Measurements from ENCODE around the gene CCDC187. TPM values are rescaled to one million over a fixed set of nuclear protein-coding genes. Genes with fewer than 3 reads are reported as not detected.
"Not testable (repeated sequence)": the region's sequence is repeated elsewhere in the genome, so short reads cannot be mapped to it uniquely, and the experiment has no call there.

CCDC187 gene
- total RNA-seq, 2 donors from 2014 or later = not detected

GRCh38 chr9:136327304-136327974 is 23.5 kb upstream of the CCDC187 start, which contains the start of gene GPSM1:
TSS of gene GPSM1 (plus strand) at chr9:136327539. CDS start at chr9:136327696, 157 bp downstream.
- H3K27ac Mint-ChIP-seq = no peak within 1 kb of the TSS
- no peaks in the 10 kb centered on the region for H3K36me3 Mint-ChIP-seq
- peaks cover 0 to 2% of the 10 kb centered on the region in 2 donors for H3K27me3 Mint-ChIP-seq
- H3K4me3 Mint-ChIP-seq = peak within 1 kb of the TSS; percentile 63
- DNase-seq (ENCODE audit: low spot score) (no peak), ATAC-seq (peak; percentile 52)
- H3K9me3 Mint-ChIP-seq = no peaks in the 10 kb centered on the region
- peaks cover 0 to 3% of the 10 kb centered on the region in 2 donors for H3K4me1 Mint-ChIP-seq (ENCODE audit: low read depth in 2 of 2)

- ATAC-seq (no peak), DNase-seq (ENCODE audit: low spot score) (no peak)
- H3K27ac Mint-ChIP-seq = no peak overlapping the region
- no peaks in the 10 kb centered on the region for H3K9me3 Mint-ChIP-seq
- H3K4me3 Mint-ChIP-seq = peak overlapping the region; percentile 63
- no peaks in the 10 kb centered on the region for H3K36me3 Mint-ChIP-seq
- peaks cover 0 to 3% of the 10 kb centered on the region in 2 donors for H3K4me1 Mint-ChIP-seq (ENCODE audit: low read depth in 2 of 2)
- peaks cover 0 to 2% of the 10 kb centered on the region in 2 donors for H3K27me3 Mint-ChIP-seq
Measured at GRCh38 chr9:136326761-136327303, 22.9 kb upstream of the CCDC187 start.

- H3K27ac Mint-ChIP-seq = no peak overlapping the region
- DNase-seq (ENCODE audit: low spot score) (no peak), ATAC-seq (no peak)
- no peak overlapping the region for H3K4me3 Mint-ChIP-seq
- H3K9me3 Mint-ChIP-seq = no peaks in the 10 kb centered on the region
- no peaks in the 10 kb centered on the region for H3K36me3 Mint-ChIP-seq
- H3K27me3 Mint-ChIP-seq = peaks cover 0 to 2% of the 10 kb centered on the region in 2 donors
- peaks cover 0 to 3% of the 10 kb centered on the region in 2 donors for H3K4me1 Mint-ChIP-seq (ENCODE audit: low read depth in 2 of 2)
Measured at GRCh38 chr9:136326061-136326760, 22.3 kb upstream of the CCDC187 start.

- no peak for ATAC-seq
- Mint-ChIP-seq H3K4me1 (ENCODE audit: low read depth in 2 of 2) (peaks cover 0 to 3% of the 10 kb centered on the region in 2 donors), H3K36me3 (no peaks in the 10 kb centered on the region), H3K9me3 (no peaks in the 10 kb centered on the region), H3K27ac (no peak overlapping the region), H3K4me3 (no peak overlapping the region), H3K27me3 (peaks cover 0 to 2% of the 10 kb centered on the region in 2 donors)
- no peak for DNase-seq (ENCODE audit: low spot score)
Measured at GRCh38 chr9:136325358-136325757, 21.5 kb upstream of the CCDC187 start.

GRCh38 chr9:136324501-136325300 is 20.8 kb upstream of the CCDC187 start:
- peaks cover 0 to 3% of the 10 kb centered on the region in 2 donors for H3K4me1 Mint-ChIP-seq (ENCODE audit: low read depth in 2 of 2)
- ATAC-seq = no peak
- no peak for DNase-seq (ENCODE audit: low spot score)
- H3K27ac Mint-ChIP-seq = no peak overlapping the region
- no peaks in the 10 kb centered on the region for H3K36me3 Mint-ChIP-seq
- peaks cover 0 to 2% of the 10 kb centered on the region in 2 donors for H3K27me3 Mint-ChIP-seq
- no peak overlapping the region for H3K4me3 Mint-ChIP-seq
- H3K9me3 Mint-ChIP-seq = no peaks in the 10 kb centered on the region

- no peaks in the 10 kb centered on the region for H3K4me1 Mint-ChIP-seq (ENCODE audit: low read depth in 2 of 2)
- no peak overlapping the region for H3K27ac Mint-ChIP-seq
- H3K9me3 Mint-ChIP-seq = no peaks in the 10 kb centered on the region
- H3K4me3 Mint-ChIP-seq = no peak overlapping the region
- no peaks in the 10 kb centered on the region for H3K36me3 Mint-ChIP-seq
- no peak for ATAC-seq
- H3K27me3 Mint-ChIP-seq = no peaks in the 10 kb centered on the region
- DNase-seq (ENCODE audit: low spot score) = no peak
Measured at GRCh38 chr9:136323371-136323789, 19.5 kb upstream of the CCDC187 start.

GRCh38 chr9:136322756-136323330 is 18.9 kb upstream of the CCDC187 start:
- no peaks in the 10 kb centered on the region for H3K36me3 Mint-ChIP-seq
- H3K27ac Mint-ChIP-seq = no peak overlapping the region
- no peak for DNase-seq (ENCODE audit: low spot score)
- ATAC-seq = no peak
- H3K27me3 Mint-ChIP-seq = no peaks in the 10 kb centered on the region
- H3K9me3 Mint-ChIP-seq = no peaks in the 10 kb centered on the region
- no peaks in the 10 kb centered on the region for H3K4me1 Mint-ChIP-seq (ENCODE audit: low read depth in 2 of 2)
- no peak overlapping the region for H3K4me3 Mint-ChIP-seq

- DNase-seq (ENCODE audit: low spot score) (no peak), ATAC-seq (no peak)
- H3K27ac Mint-ChIP-seq = no peak overlapping the region
- H3K4me1 Mint-ChIP-seq (ENCODE audit: low read depth in 2 of 2) = peaks cover 5 to 9% of the 10 kb centered on the region in 2 donors
- H3K4me3 Mint-ChIP-seq = no peak overlapping the region
- H3K36me3 Mint-ChIP-seq = peaks cover 2% of the 10 kb centered on the region
- H3K27me3 Mint-ChIP-seq = no peaks in the 10 kb centered on the region
- H3K9me3 Mint-ChIP-seq = peaks cover under 1% of the 10 kb centered on the region
Measured at GRCh38 chr9:136321561-136321960, 17.7 kb upstream of the CCDC187 start.

- not testable (repeated sequence) for H3K27me3 Mint-ChIP-seq; ATAC-seq; H3K27ac Mint-ChIP-seq; H3K4me3 Mint-ChIP-seq; DNase-seq (ENCODE audit: low spot score); H3K36me3 Mint-ChIP-seq; H3K9me3 Mint-ChIP-seq
- H3K4me1 Mint-ChIP-seq (ENCODE audit: low read depth in 2 of 2) = peaks cover 11 to 15% of the 10 kb centered on the region in 2 donors
Measured at GRCh38 chr9:136320972-136321371, 17.1 kb upstream of the CCDC187 start.

- DNase-seq (ENCODE audit: low spot score); H3K27me3 Mint-ChIP-seq; H3K36me3 Mint-ChIP-seq; ATAC-seq; H3K27ac Mint-ChIP-seq; H3K9me3 Mint-ChIP-seq; H3K4me3 Mint-ChIP-seq: not testable (repeated sequence)
- H3K4me1 Mint-ChIP-seq (ENCODE audit: low read depth in 2 of 2) = peaks cover 14 to 23% of the 10 kb centered on the region in 2 donors
Measured at GRCh38 chr9:136319955-136320354, 16.1 kb upstream of the CCDC187 start.

- not testable (repeated sequence) for H3K9me3 Mint-ChIP-seq; H3K27ac Mint-ChIP-seq; H3K36me3 Mint-ChIP-seq; H3K4me3 Mint-ChIP-seq; H3K27me3 Mint-ChIP-seq; DNase-seq (ENCODE audit: low spot score); ATAC-seq
- peaks cover 14 to 24% of the 10 kb centered on the region in 2 donors for H3K4me1 Mint-ChIP-seq (ENCODE audit: low read depth in 2 of 2)
Measured at GRCh38 chr9:136319244-136319643, 15.3 kb upstream of the CCDC187 start.

GRCh38 chr9:136318776-136319241 is 14.9 kb upstream of the CCDC187 start:
- H3K36me3 Mint-ChIP-seq = peaks cover 9% of the 10 kb centered on the region
- peaks cover 14 to 24% of the 10 kb centered on the region in 2 donors for H3K4me1 Mint-ChIP-seq (ENCODE audit: low read depth in 2 of 2)
- no peak for ATAC-seq
- no peak overlapping the region for H3K27ac Mint-ChIP-seq
- no peaks in the 10 kb centered on the region for H3K27me3 Mint-ChIP-seq
- H3K9me3 Mint-ChIP-seq = peaks cover 8% of the 10 kb centered on the region
- no peak overlapping the region for H3K4me3 Mint-ChIP-seq
- DNase-seq (ENCODE audit: low spot score) = no peak

GRCh38 chr9:136318111-136318775 is 14.3 kb upstream of the CCDC187 start:
- no peaks in the 10 kb centered on the region for H3K27me3 Mint-ChIP-seq
- H3K4me1 Mint-ChIP-seq (ENCODE audit: low read depth in 2 of 2) = peaks cover 14 to 24% of the 10 kb centered on the region in 2 donors
- H3K4me3 Mint-ChIP-seq = no peak overlapping the region
- H3K27ac Mint-ChIP-seq = no peak overlapping the region
- DNase-seq (ENCODE audit: low spot score) (no peak), ATAC-seq (no peak)
- H3K9me3 Mint-ChIP-seq = peaks cover 8% of the 10 kb centered on the region
- H3K36me3 Mint-ChIP-seq = peaks cover 9% of the 10 kb centered on the region
